HepG2 (cell line): ENCODE data around the gene NDUFV1. TPM values are rescaled to one million over a fixed set of nuclear protein-coding genes. Genes with fewer than 3 reads are reported as not detected.
A peak's percentile ranks its signal among the peaks of the same experiment; 100 is the strongest.

ENCODE experiments used
- BCL6 ChIP-seq: IDR thresholded peaks from 2 replicates; pipeline ENCODE4 v1.6.1; 2016; ENCODE audit warnings: missing genetic modification reagents, missing compliant biosample characterization
- CREB1 ChIP-seq, 2 experiments: fragments of 450-650 bp in 1 of 2; IDR thresholded peaks; 2 replicates each; pipeline ENCODE4 v1.6.1; 2016 to 2017; ENCODE audit warnings: control low read depth in 1 of 2, mild to moderate bottlenecking in 1 of 2, missing compliant biosample characterization in 1 of 2, missing genetic modification characterization in 1 of 2
- FIP1L1 ChIP-seq: fragments of 200-400 bp; formaldehyde crosslinking; IDR thresholded peaks from 2 replicates; pipeline ENCODE4 v1.6.1; 2018; ENCODE audit warnings: low read depth, mild to moderate bottlenecking, low read length, moderate library complexity, borderline replicate concordance; ENCODE audit not compliant: insufficient read depth
- HES4 ChIP-seq: sonication (generic); formaldehyde crosslinking; IDR thresholded peaks from 2 replicates; pipeline ENCODE4 v1.9.0; 2021; ENCODE audit warnings: mild to moderate bottlenecking, missing genetic modification reagents, borderline replicate concordance
- MED13 ChIP-seq: sonication (generic); formaldehyde crosslinking; IDR thresholded peaks from 2 replicates; pipeline ENCODE4 v1.5.0; 2020; ENCODE audit warnings: missing genetic modification reagents
- MTF2 ChIP-seq: sonication (generic); formaldehyde crosslinking; IDR thresholded peaks from 2 replicates; pipeline ENCODE4 v1.5.0; 2020; ENCODE audit warnings: missing genetic modification reagents, borderline replicate concordance
- PITX1 ChIP-seq: sonication (generic); formaldehyde crosslinking; IDR thresholded peaks from 2 replicates; pipeline ENCODE4 v1.5.1; 2020; ENCODE audit warnings: mild to moderate bottlenecking, missing genetic modification reagents
- SAFB2 ChIP-seq: sonication (generic); formaldehyde crosslinking; IDR thresholded peaks from 2 replicates; pipeline ENCODE4 v1.5.1; 2020; ENCODE audit warnings: missing genetic modification reagents, low read depth, mild to moderate bottlenecking, borderline replicate concordance
- TSC22D2 ChIP-seq: sonication (generic); formaldehyde crosslinking; IDR thresholded peaks from 2 replicates; pipeline ENCODE4 v1.5.1; 2020; ENCODE audit warnings: missing genetic modification reagents, mild to moderate bottlenecking, borderline replicate concordance
- ZBTB7A ChIP-seq: sonication (generic); formaldehyde crosslinking; IDR thresholded peaks from 2 replicates; pipeline ENCODE4 v1.8.0; 2022; ENCODE audit warnings: mild to moderate bottlenecking, missing genetic modification reagents
- ZBTB7B ChIP-seq: sonication (generic); formaldehyde crosslinking; IDR thresholded peaks from 2 replicates; pipeline ENCODE4 v1.4.0; 2020; ENCODE audit warnings: missing genetic modification reagents
- ZMYM3 ChIP-seq: sonication (generic); formaldehyde crosslinking; IDR thresholded peaks from 2 replicates; pipeline ENCODE4 v1.5.1; 2020; ENCODE audit warnings: mild to moderate bottlenecking, missing genetic modification reagents
- ZNF230 ChIP-seq: sonication (generic); formaldehyde crosslinking; IDR thresholded peaks from 2 replicates; pipeline ENCODE4 v1.4.0; 2020; ENCODE audit warnings: mild to moderate bottlenecking, missing genetic modification reagents
- ZNF282 ChIP-seq: fragments of 450-650 bp; IDR thresholded peaks from 2 replicates; pipeline ENCODE4 v1.6.1; 2018; ENCODE audit not compliant: partially characterized antibody
- ZNF333 ChIP-seq: sonication (generic); formaldehyde crosslinking; IDR thresholded peaks from 2 replicates; pipeline ENCODE4 v1.4.0; 2020; ENCODE audit warnings: mild to moderate bottlenecking, missing genetic modification reagents, borderline replicate concordance
- ZNF33B ChIP-seq: sonication (generic); formaldehyde crosslinking; IDR thresholded peaks from 2 replicates; pipeline ENCODE4 v1.5.1; 2020; ENCODE audit warnings: mild to moderate bottlenecking, missing genetic modification reagents
- ZNF556 ChIP-seq: sonication (generic); formaldehyde crosslinking; IDR thresholded peaks from 2 replicates; pipeline ENCODE4 v1.4.0; 2020; ENCODE audit warnings: mild to moderate bottlenecking, missing genetic modification reagents, borderline replicate concordance
- ZNF660 ChIP-seq: sonication (generic); formaldehyde crosslinking; IDR thresholded peaks from 2 replicates; pipeline ENCODE4 v1.5.1; 2020; ENCODE audit warnings: mild to moderate bottlenecking, low read depth, missing genetic modification reagents, borderline replicate concordance
- ZNF674 ChIP-seq: sonication (generic); formaldehyde crosslinking; IDR thresholded peaks from 2 replicates; pipeline ENCODE4 v1.5.0; 2020; ENCODE audit warnings: low read depth, mild to moderate bottlenecking, missing genetic modification reagents
- ZNF749 ChIP-seq: sonication (generic); formaldehyde crosslinking; IDR thresholded peaks from 2 replicates; pipeline ENCODE4 v1.8.0; 2022; ENCODE audit warnings: mild to moderate bottlenecking, missing genetic modification reagents, moderate library complexity, borderline replicate concordance
- ZNF768 ChIP-seq: sonication (generic); formaldehyde crosslinking; IDR thresholded peaks from 2 replicates; pipeline ENCODE4 v1.4.0; 2020; ENCODE audit warnings: missing genetic modification reagents
- ZSCAN12 ChIP-seq: sonication (generic); formaldehyde crosslinking; IDR thresholded peaks from 2 replicates; pipeline ENCODE4 v1.9.0; 2021; ENCODE audit warnings: mild to moderate bottlenecking, missing genetic modification reagents
- polyA plus RNA-seq, 8 experiments: library from polyadenylated mRNA; depleted of rRNA in 3 of 8; stranded (reverse) in 7 of 8; unstranded in 1 of 8; fragments of >200 nt; fragmentation: Illumina TruSeq in 4 of 8; extraction: Trizol in 4 of 8; gene quantifications; 2 replicates each; pipeline versions ENCODE4 v1.2.1 to v1.2.3, GENCODE V29; 2011 to 2016; ENCODE audit warnings: low read depth in 4 of 8, missing spikeins in 1 of 8, mixed read lengths in 1 of 8; ENCODE audit not compliant: insufficient read depth in 1 of 8
- total RNA-seq, 5 experiments: library from RNA; depleted of rRNA; stranded (reverse); fragments of >200 nt; fragmentation: Illumina TruSeq; extraction: Trizol; gene quantifications; 2 replicates each; pipeline ENCODE4 v1.2.3, GENCODE V29; 2016; ENCODE audit warnings: low read depth in 1 of 5
- TF ChIP-seq, protein P1 (sequence below), 2 experiments: sonication (generic) in 1 of 2; formaldehyde crosslinking in 1 of 2; IDR thresholded peaks; 2 replicates each; pipeline versions ENCODE4 v1.4.0 to v1.6.1; 2018 to 2020; ENCODE audit warnings: missing genetic modification reagents in 2 of 2, borderline replicate concordance in 1 of 2, low read depth in 1 of 2, mild to moderate bottlenecking in 1 of 2, missing biosample characterization in 1 of 2
- TF ChIP-seq, protein P2 (sequence below): sonication (generic); formaldehyde crosslinking; IDR thresholded peaks from 2 replicates; pipeline ENCODE4 v1.5.0; 2020; ENCODE audit warnings: mild to moderate bottlenecking, missing genetic modification reagents, moderate library complexity

The NDUFV1 gene
- total and polyA plus RNA-seq, 2 of the 13 experiments (the other 11 are each of a cell fraction or from before 2014, with no cell fraction given) = 88.9 to 137 TPM

DNA sequence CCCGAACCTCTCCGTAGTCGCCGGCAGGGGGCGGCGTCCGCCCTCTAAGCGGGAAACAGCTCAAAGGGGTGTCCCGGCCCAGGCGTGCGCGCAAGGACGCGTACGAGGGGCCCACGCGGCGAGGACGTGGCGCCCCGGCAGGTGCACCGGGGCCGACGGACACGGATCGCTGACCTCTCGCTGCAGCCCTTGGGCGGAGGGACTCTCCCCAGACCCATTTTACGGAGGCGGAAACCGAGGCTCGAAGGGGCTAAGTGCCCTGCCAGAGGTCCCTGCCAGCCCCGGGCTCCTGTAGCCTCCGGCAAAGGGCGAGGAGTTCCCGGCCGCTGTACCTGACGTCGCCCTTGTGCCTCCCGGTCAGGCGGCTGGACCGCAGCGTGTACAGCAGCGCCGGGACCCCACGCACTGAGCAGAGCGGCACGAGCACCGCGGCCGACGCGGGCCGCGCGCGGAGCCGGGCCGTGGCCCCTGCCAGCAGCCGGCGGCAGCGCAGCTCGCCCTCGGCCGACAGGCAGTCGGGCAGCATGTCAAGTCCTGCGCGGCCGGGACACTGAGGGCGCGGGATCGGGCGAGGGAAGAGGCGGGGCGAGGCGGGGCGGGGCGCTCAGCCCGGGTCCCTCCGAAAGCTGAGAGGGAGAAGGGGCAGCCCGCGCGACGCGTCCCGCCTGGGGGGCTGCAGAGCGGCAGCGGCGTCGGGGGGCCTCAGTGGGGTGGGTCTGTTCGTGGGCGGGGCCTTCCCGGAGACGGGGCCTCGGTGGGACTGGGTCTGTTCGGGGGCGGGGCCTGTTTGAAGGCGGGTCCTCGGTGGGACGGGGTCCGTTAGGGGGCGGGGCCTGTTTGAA is 22.9 kb downstream of the NDUFV1 start, which contains the start of gene NUDT8 (continued):
- TF ChIP-seq ZNF674 (CRISPR knock-in tag) = 0 out of 2 replicates have a peak, but pooled peaks have one; percentile 73
- peak; percentile 67 for TF ChIP-seq ZNF768
- no peak for TF ChIP-seq CREB1 (IDR thresholded peaks at IDR 0.05)
- no peak for TF ChIP-seq CREB1 (CRISPR knock-in tag; IDR thresholded peaks at IDR 0.05)
- peak; percentile 72 for TF ChIP-seq ZBTB7B (CRISPR knock-in tag)
- no peak for TF ChIP-seq MTF2 (CRISPR knock-in tag)
- peak; percentile 25; the same call in 1 of the 2 replicates for TF ChIP-seq PITX1
- no peak for TF ChIP-seq FIP1L1
- TF ChIP-seq ZBTB7A (CRISPR knock-in tag) = peak; percentile 49
- TF ChIP-seq ZNF749 (CRISPR knock-in tag) = peak; percentile 91
- no peak for TF ChIP-seq ZNF282
- TF ChIP-seq ZNF230 = peak; percentile 95
- TF ChIP-seq ZMYM3 = peak; percentile 96
- peak; percentile 67; the same call in 1 of the 2 replicates for TF ChIP-seq TSC22D2 (CRISPR knock-in tag)
- 0 out of 2 replicates have a peak, but pooled peaks have one; percentile 37 for TF ChIP-seq BCL6 (CRISPR knock-in tag)
- no peak; the same call in 1 of the 2 replicates for TF ChIP-seq ZNF33B (CRISPR knock-in tag)
- TF ChIP-seq, protein P1, sequence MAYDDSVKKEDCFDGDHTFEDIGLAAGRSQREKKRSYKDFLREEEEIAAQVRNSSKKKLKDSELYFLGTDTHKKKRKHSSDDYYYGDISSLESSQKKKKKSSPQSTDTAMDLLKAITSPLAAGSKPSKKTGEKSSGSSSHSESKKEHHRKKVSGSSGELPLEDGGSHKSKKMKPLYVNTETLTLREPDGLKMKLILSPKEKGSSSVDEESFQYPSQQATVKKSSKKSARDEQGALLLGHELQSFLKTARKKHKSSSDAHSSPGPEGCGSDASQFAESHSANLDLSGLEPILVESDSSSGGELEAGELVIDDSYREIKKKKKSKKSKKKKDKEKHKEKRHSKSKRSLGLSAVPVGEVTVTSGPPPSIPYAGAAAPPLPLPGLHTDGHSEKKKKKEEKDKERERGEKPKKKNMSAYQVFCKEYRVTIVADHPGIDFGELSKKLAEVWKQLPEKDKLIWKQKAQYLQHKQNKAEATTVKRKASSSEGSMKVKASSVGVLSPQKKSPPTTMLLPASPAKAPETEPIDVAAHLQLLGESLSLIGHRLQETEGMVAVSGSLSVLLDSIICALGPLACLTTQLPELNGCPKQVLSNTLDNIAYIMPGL (CRISPR knock-in tag; IDR thresholded peaks at IDR 0.05; ENCODE audit: borderline replicate concordance in 1 of 2, low read depth in 1 of 2) = peak; percentile 75 to 90; a peak in 3 of 4 replicates
- no peak for TF ChIP-seq ZSCAN12 (CRISPR knock-in tag)
- peak; percentile 54; the same call in 1 of the 2 replicates for TF ChIP-seq MED13
- TF ChIP-seq, protein P2, sequence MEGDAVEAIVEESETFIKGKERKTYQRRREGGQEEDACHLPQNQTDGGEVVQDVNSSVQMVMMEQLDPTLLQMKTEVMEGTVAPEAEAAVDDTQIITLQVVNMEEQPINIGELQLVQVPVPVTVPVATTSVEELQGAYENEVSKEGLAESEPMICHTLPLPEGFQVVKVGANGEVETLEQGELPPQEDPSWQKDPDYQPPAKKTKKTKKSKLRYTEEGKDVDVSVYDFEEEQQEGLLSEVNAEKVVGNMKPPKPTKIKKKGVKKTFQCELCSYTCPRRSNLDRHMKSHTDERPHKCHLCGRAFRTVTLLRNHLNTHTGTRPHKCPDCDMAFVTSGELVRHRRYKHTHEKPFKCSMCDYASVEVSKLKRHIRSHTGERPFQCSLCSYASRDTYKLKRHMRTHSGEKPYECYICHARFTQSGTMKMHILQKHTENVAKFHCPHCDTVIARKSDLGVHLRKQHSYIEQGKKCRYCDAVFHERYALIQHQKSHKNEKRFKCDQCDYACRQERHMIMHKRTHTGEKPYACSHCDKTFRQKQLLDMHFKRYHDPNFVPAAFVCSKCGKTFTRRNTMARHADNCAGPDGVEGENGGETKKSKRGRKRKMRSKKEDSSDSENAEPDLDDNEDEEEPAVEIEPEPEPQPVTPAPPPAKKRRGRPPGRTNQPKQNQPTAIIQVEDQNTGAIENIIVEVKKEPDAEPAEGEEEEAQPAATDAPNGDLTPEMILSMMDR (CRISPR knock-in tag) = peak; percentile 90
- TF ChIP-seq ZNF556 = peak; percentile 34; the same call in 1 of the 2 replicates
- peak; percentile 91 for TF ChIP-seq SAFB2 (CRISPR knock-in tag)
- no peak for TF ChIP-seq ZNF660
- peak; percentile 61; the same call in 1 of the 2 replicates for TF ChIP-seq ZNF333
- TF ChIP-seq HES4 (CRISPR knock-in tag) = no peak; the same call in none of the 2 replicates
